IMR-90 (cell line): Measurements from ENCODE around the gene NUP93. TPM values are rescaled to one million over a fixed set of nuclear protein-coding genes. Genes with fewer than 3 reads are reported as not detected.

Experiments
- ATAC-seq: fragments of 200-7000 bp; cut with Tn5 transposase; 2 replicates; pipeline ENCODE4 v1.9.1; 2020; ENCODE audit warnings: low read depth, mild to moderate bottlenecking, moderate library complexity
- BruUV-seq: library from RNA; stranded (reverse); fragments of 400-500 nt; replicated peaks from 2 replicates; lab custom pipeline; 2021; lab: Mats Ljungman, UMichigan
- CTCF ChIA-PET: fragments of 300-600 bp; formaldehyde crosslinking; extraction: SDS; loops from one replicate; lab custom pipeline; 2021; ENCODE audit warnings: antibody characterized with exemption; lab: Yijun Ruan, JAX
- POLR2A ChIA-PET: fragments of 300-600 bp; sonication (Branson Sonifier 250); formaldehyde crosslinking; loops from one replicate; lab custom pipeline; 2022; ENCODE audit warnings: antibody characterized with exemption; ENCODE audit not compliant: unreplicated experiment; lab: Charles Lee
- DNase-seq: peaks from one replicate; pipeline ENCODE4 v3.0.0; 2013
- H2AFZ ChIP-seq: replicated peaks from 2 replicates; pipeline ENCODE3; 2013; ENCODE audit warnings: low read length, mild to moderate bottlenecking; ENCODE audit not compliant: poor library complexity
- H2AK5ac ChIP-seq: 2 replicates; pipeline ENCODE4 v1.6.1; 2013; ENCODE audit warnings: low read depth, low read length, inconsistent platforms
- H2AK9ac ChIP-seq: replicated peaks from 2 replicates; pipeline ENCODE3; 2013; ENCODE audit warnings: mild to moderate bottlenecking, low read depth, low read length, moderate library complexity; ENCODE audit not compliant: poor library complexity
- H2BK120ac ChIP-seq: 2 replicates; pipeline ENCODE4 v1.6.1; 2013; ENCODE audit warnings: low read depth, low read length, inconsistent platforms
- H2BK15ac ChIP-seq: 3 replicates; pipeline ENCODE4 v1.6.1; 2013; ENCODE audit warnings: low read depth, low read length, inconsistent platforms
- H2BK20ac ChIP-seq: 2 replicates; pipeline ENCODE4 v1.6.1; 2013; ENCODE audit warnings: low read depth, mild to moderate bottlenecking, inconsistent platforms, low read length, moderate library complexity
- H2BK5ac ChIP-seq: 2 replicates; pipeline ENCODE4 v1.6.1; 2013; ENCODE audit warnings: mild to moderate bottlenecking, low read depth, low read length, inconsistent platforms; ENCODE audit not compliant: poor library complexity, severe bottlenecking
- H3K14ac ChIP-seq: replicated peaks from 2 replicates; pipeline ENCODE4 v1.6.1; 2013; ENCODE audit warnings: low read depth, low read length, inconsistent platforms
- H3K18ac ChIP-seq: 2 replicates; pipeline ENCODE4 v1.6.1; 2013; ENCODE audit warnings: low read depth, low read length, control low read depth
- H3K23ac ChIP-seq: 2 replicates; pipeline ENCODE4 v1.6.1; 2013; ENCODE audit warnings: low read depth, low read length, inconsistent platforms
- H3K27ac ChIP-seq: 2 replicates; pipeline ENCODE4 v1.5.1; 2013; ENCODE audit warnings: mild to moderate bottlenecking, control low read depth, low read length; ENCODE audit not compliant: insufficient read depth
- H3K27me3 ChIP-seq: 2 replicates; pipeline ENCODE4 v1.6.1; 2013; ENCODE audit warnings: low read length; ENCODE audit not compliant: control insufficient read depth, insufficient read depth
- H3K36me3 ChIP-seq: 2 replicates; pipeline ENCODE4 v1.6.1; 2013; ENCODE audit warnings: low read length, mixed read lengths; ENCODE audit not compliant: control insufficient read depth, insufficient read depth
- H3K4ac ChIP-seq: 2 replicates; pipeline ENCODE4 v1.6.1; 2013; ENCODE audit warnings: low read depth, low read length, inconsistent platforms
- H3K4me1 ChIP-seq: 2 replicates; pipeline ENCODE4 v1.6.1; 2013; ENCODE audit warnings: low read length, mixed read lengths; ENCODE audit not compliant: control insufficient read depth, insufficient read depth
- H3K4me2 ChIP-seq: 2 replicates; pipeline ENCODE4 v1.6.1; 2013; ENCODE audit warnings: low read depth, mild to moderate bottlenecking, control low read depth, low read length, moderate library complexity
- H3K4me3 ChIP-seq: 2 replicates; pipeline ENCODE4 v1.5.1; 2013; ENCODE audit warnings: low read depth, mild to moderate bottlenecking, control low read depth, low read length, moderate library complexity; ENCODE audit not compliant: insufficient read depth
- H3K56ac ChIP-seq: 2 replicates; pipeline ENCODE4 v1.6.1; 2013; ENCODE audit warnings: low read length, inconsistent platforms; ENCODE audit not compliant: insufficient read depth; ENCODE audit errors: extremely low read depth
- H3K79me1 ChIP-seq, 2 experiments: 2 replicates each; pipeline ENCODE4 v1.6.1; 2013; ENCODE audit warnings: low read length in 2 of 2, inconsistent platforms in 1 of 2, low read depth in 1 of 2
- H3K9ac ChIP-seq: 2 replicates; pipeline ENCODE4 v1.6.1; 2013; ENCODE audit warnings: low read depth, low read length, control low read depth
- H3K9me1 ChIP-seq: 2 replicates; pipeline ENCODE4 v1.6.1; 2013; ENCODE audit warnings: low read length, inconsistent platforms; ENCODE audit not compliant: insufficient read depth
- H3K9me3 ChIP-seq: 2 replicates; pipeline ENCODE4 v1.6.1; 2013; ENCODE audit warnings: low read length; ENCODE audit not compliant: control insufficient read depth, insufficient read depth
- H4K20me1 ChIP-seq: 2 replicates; pipeline ENCODE4 v1.6.1; 2013; ENCODE audit warnings: low read length, inconsistent platforms; ENCODE audit not compliant: insufficient read depth
- H4K5ac ChIP-seq: 2 replicates; pipeline ENCODE4 v1.6.1; 2013; ENCODE audit warnings: mild to moderate bottlenecking, low read depth, low read length, control low read depth
- H4K8ac ChIP-seq, 2 experiments: 2 replicates each; pipeline ENCODE4 v1.6.1; 2013; ENCODE audit warnings: low read depth in 2 of 2, low read length in 2 of 2, control low read depth in 1 of 2, inconsistent platforms in 1 of 2
- H4K91ac ChIP-seq: 2 replicates; pipeline ENCODE4 v1.6.1; 2013; ENCODE audit warnings: low read depth, low read length, inconsistent platforms; ENCODE audit not compliant: insufficient read depth
- BHLHE40 ChIP-seq: fragments of 150-350 bp; IDR thresholded peaks from 2 replicates; pipeline ENCODE4 v1.6.1; 2016; ENCODE audit warnings: mild to moderate bottlenecking, low read depth, low read length
- CEBPB ChIP-seq: IDR thresholded peaks from 2 replicates; pipeline ENCODE4 v1.6.1; 2012; ENCODE audit warnings: low read depth, low read length, improper control_type of control experiment
- CHD1 ChIP-seq: IDR thresholded peaks from 2 replicates; pipeline ENCODE4 v1.6.1; 2012; ENCODE audit warnings: low read depth, low read length, improper control_type of control experiment
- FOS ChIP-seq: fragments of 150-350 bp; IDR thresholded peaks from 2 replicates; pipeline ENCODE4 v1.6.1; 2016; ENCODE audit warnings: low read depth, low read length
- MAFK ChIP-seq: IDR thresholded peaks from 2 replicates; pipeline ENCODE4 v1.6.1; 2012; ENCODE audit warnings: low read depth, low read length, improper control_type of control experiment
- MXI1 ChIP-seq: IDR thresholded peaks from 2 replicates; pipeline ENCODE4 v1.6.1; 2012; ENCODE audit warnings: low read depth, mild to moderate bottlenecking, low read length, moderate library complexity, borderline replicate concordance
- NFE2L2 ChIP-seq: fragments of 150-350 bp; IDR thresholded peaks from 2 replicates; pipeline ENCODE4 v1.6.1; 2016; ENCODE audit warnings: low read depth, mild to moderate bottlenecking, low read length
- POLR2A ChIP-seq: IDR thresholded peaks from 2 replicates; pipeline ENCODE4 v1.6.1; 2012; ENCODE audit warnings: mild to moderate bottlenecking, low read depth, low read length
- RAD21 ChIP-seq: IDR thresholded peaks from 2 replicates; pipeline ENCODE4 v1.6.1; 2012; ENCODE audit warnings: low read length, improper control_type of control experiment
- RCOR1 ChIP-seq: IDR thresholded peaks from 2 replicates; pipeline ENCODE4 v1.6.1; 2012; ENCODE audit warnings: mild to moderate bottlenecking, low read length, improper control_type of control experiment; ENCODE audit not compliant: insufficient replicate concordance
- SMC3 ChIP-seq: fragments of 150-350 bp; IDR thresholded peaks from 2 replicates; pipeline ENCODE4 v1.6.1; 2016; ENCODE audit warnings: low read depth, mild to moderate bottlenecking, antibody characterized with exemption, low read length, moderate library complexity
- WGBS, 2 experiments: methylation state at CpG; one replicate each; pipeline versions ENCODE4 v1.1.5 to v1.1.7; 2013; ENCODE audit warnings: missing lambda C conversion rate in 2 of 2; ENCODE audit not compliant: insufficient read length in 1 of 2; ENCODE audit errors: extremely low coverage in 2 of 2; 5-methylcytosine and 5-hydroxymethylcytosine counted together
- dilution Hi-C: fragments of 300-500 bp; cut with HindIII; formaldehyde crosslinking; loops from one replicate; pipeline ENCODE4 v1.14.3; 2018; ENCODE audit warnings: low sequenced_read_pairs; ENCODE audit not compliant: unreplicated experiment
- in situ Hi-C: fragments of 300-500 bp; cut with MboI; formaldehyde crosslinking; loops from 3 replicates; pipeline ENCODE4 v1.14.3; 2019; ENCODE audit warnings: low sequenced_read_pairs, inconsistent platforms, mixed read lengths
- intact Hi-C: fragments of 100-400 bp; cut with micrococcal nuclease; formaldehyde crosslinking; loops from 2 replicates; pipeline ENCODE4 v1.10.0; 2022
- polyA plus RNA-seq, 3 experiments: library from polyadenylated mRNA; depleted of rRNA; stranded (reverse); fragments of >200 nt; gene quantifications; 2 replicates each; pipeline ENCODE4 v1.2.3, GENCODE V29; 2012; ENCODE audit warnings: low replicate concordance in 1 of 3
- total RNA-seq: library from RNA; depleted of rRNA; stranded (reverse); fragments of >200 nt; gene quantifications from 2 replicates; pipeline ENCODE4 v1.2.3, GENCODE V29; 2012
- TF ChIP-seq, protein P1 (sequence below): fragments of 150-350 bp; IDR thresholded peaks from 2 replicates; pipeline ENCODE4 v1.6.1; 2017; ENCODE audit warnings: mild to moderate bottlenecking, antibody characterized with exemption, low read length, low read depth

The NUP93 gene
- total and polyA plus RNA-seq, 2 of the 4 experiments (the other 2 are of a cell fraction) = 54.6 to 72.6 TPM

- TF ChIP-seq FOS (no peak), POLR2A (no peak), CEBPB (no peak)
Measured at GRCh38 chr16:56688762-56689161, 41.2 kb upstream of the NUP93 start (continued).

DNA sequence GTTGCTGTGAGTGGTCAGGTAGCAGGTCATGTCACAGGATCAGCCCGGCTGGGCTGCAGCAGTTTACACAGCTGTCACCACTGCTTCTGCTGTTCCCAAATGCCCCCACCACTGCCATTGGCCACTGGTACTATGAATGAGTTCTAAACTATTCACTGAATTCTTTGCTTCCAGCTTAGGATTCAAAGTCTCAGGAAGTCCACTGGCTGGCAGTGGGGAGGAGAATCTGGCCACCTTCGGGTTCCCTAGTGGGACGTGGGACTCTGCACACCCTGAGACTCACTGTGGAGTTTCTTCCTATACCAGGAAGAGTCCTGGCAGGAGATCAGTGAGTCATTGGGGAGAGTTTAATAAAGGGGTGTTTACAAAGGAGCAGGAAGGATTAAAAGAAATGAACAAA is 40.8 kb upstream of the NUP93 start:
- no peak overlapping the region for H2BK120ac ChIP-seq
- POLR2A ChIA-PET = no interaction called here
- H2AK5ac ChIP-seq = no peak overlapping the region
- no peak for TF ChIP-seq RCOR1
- no peak for TF ChIP-seq BHLHE40
- TF ChIP-seq NFE2L2 = no peak
- TF ChIP-seq RAD21 = no peak
- no peak for TF ChIP-seq MXI1
- TF ChIP-seq SMC3 = no peak
- TF ChIP-seq CHD1 = no peak
- no peak for TF ChIP-seq MAFK
- no peak for TF ChIP-seq CEBPB
- TF ChIP-seq FOS = no peak
- TF ChIP-seq, protein P1, sequence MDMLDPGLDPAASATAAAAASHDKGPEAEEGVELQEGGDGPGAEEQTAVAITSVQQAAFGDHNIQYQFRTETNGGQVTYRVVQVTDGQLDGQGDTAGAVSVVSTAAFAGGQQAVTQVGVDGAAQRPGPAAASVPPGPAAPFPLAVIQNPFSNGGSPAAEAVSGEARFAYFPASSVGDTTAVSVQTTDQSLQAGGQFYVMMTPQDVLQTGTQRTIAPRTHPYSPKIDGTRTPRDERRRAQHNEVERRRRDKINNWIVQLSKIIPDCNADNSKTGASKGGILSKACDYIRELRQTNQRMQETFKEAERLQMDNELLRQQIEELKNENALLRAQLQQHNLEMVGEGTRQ = no peak
- H2AFZ ChIP-seq = no peak overlapping the region
- H3K4me3 ChIP-seq = no peak overlapping the region
- no peak overlapping the region for H3K27ac ChIP-seq
- dilution Hi-C loops (no loop called here), intact Hi-C loops (loop anchor here (2.0 kb wide), 1 partner anchor 26 kb away; no protein-coding TSS in a partner anchor), in situ Hi-C loops (no loop called here)
- no CpG with 5 or more reads among the region's 3 CpGs for WGBS, 2 experiments
- peak; percentile 62 for ATAC-seq
- no peak overlapping the region for H2BK5ac ChIP-seq
- H3K4me1 ChIP-seq = no peaks in the 10 kb centered on the region
- no peak overlapping the region for H3K18ac ChIP-seq
- H4K8ac ChIP-seq = no peak overlapping the region
- no peak overlapping the region for H2BK15ac ChIP-seq
- H2AK9ac ChIP-seq = no peak overlapping the region
- H3K36me3 ChIP-seq = no peaks in the 10 kb centered on the region; the same call in 1 of the 2 replicates
- DNase-seq = no peak
- peaks cover 3% of the 10 kb centered on the region; the same call in 1 of the 2 replicates for H3K9me1 ChIP-seq
- no peaks in the 10 kb centered on the region for H3K27me3 ChIP-seq
- H4K91ac ChIP-seq = no peak overlapping the region
- no peak overlapping the region for H3K9ac ChIP-seq
- H3K4ac ChIP-seq = no peak overlapping the region
- no peak overlapping the region for H3K14ac ChIP-seq
- H4K5ac ChIP-seq = no peak overlapping the region
- CTCF ChIA-PET = interaction anchor here (0.7 kb wide), 1 partner anchor 112 kb away, joined by 3 read pairs; no protein-coding TSS in a partner anchor
- no peaks in the 10 kb centered on the region for H4K20me1 ChIP-seq
- peaks cover 3% of the 10 kb centered on the region; the same call in 1 of the 2 replicates for H3K9me3 ChIP-seq
- BruUV-seq = no TSS peak
- no peaks in the 10 kb centered on the region for H3K79me1 ChIP-seq
- no peak overlapping the region for H2BK20ac ChIP-seq
- H3K23ac ChIP-seq = no peak overlapping the region
- H3K56ac ChIP-seq = no peak overlapping the region
- no peak overlapping the region for H3K4me2 ChIP-seq
